ENCODE results near the gene ZNF829.

Gene ZNF829

DNA sequence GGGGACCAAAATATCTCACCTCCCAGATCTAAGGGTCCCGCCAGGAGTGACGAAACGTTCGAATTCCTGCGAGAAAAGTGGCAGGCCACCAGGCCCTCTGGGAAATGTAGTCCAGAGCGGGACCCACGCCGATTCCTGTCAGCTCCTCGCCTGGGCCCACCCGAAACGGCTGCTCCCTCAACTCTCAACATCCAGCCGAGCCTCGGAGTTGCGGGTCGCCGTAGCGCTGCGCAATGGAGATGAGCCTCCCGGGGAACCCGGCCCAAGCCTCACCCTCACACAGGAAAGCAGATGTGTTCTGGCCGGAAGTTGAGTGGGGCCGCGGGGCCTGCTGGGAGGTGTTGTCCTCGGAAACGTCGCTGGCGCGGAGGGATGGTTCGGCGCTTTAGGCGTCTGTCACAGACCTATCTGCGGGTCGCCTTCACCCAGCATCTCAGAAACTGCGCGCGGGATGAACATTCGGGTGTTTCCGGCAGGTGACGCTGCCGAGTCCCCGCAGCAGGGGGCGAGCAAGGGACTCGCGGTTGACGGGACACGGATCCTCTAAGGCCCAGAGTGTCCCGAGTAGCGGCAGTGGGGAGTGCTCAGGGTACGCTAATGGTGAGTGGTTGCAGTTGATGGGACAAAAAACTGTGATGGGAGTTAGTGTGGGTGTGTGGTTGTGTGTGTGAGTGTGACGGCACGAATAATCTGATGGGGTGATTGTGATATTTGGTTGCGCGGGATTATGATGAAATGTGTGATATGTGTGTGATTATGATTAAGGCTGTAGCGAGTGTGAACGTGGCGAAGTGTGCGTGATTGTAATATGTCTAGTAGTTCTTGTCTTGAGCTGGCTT lies at the start of gene ZNF829, which contains the start of gene ZNF568:
TSS of gene ZNF829 (minus strand) at position 300 of the 839 bp plus-strand sequence. CDS start 1,124 bp downstream, outside the sequence.
TSS of gene ZNF568 (plus strand) at position 341 of the 839 bp plus-strand sequence. CDS start 6,439 bp downstream, outside the sequence.
- peak; percentile 95 for DNase-seq

DNA sequence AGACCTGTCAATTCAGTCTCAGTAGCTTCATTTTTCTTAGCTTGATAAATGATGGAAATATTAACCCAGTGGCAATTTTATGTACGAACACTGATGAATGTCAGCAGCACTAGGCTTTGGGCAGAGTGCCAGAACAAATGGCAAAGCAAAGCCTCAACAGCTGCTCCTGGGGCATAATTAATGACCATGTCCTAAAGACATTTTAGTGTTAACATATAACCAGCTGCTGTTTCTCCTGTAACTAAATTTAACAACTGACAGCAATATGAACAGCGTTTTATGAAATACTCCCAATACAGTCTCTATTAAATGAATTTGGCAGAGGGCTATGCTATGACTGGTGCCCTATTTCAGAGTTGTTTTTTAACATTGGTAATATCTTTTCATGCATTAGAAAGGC lies 47.2 kb upstream of the ZNF829 start:
- peak; percentile 70 for DNase-seq

DNA sequence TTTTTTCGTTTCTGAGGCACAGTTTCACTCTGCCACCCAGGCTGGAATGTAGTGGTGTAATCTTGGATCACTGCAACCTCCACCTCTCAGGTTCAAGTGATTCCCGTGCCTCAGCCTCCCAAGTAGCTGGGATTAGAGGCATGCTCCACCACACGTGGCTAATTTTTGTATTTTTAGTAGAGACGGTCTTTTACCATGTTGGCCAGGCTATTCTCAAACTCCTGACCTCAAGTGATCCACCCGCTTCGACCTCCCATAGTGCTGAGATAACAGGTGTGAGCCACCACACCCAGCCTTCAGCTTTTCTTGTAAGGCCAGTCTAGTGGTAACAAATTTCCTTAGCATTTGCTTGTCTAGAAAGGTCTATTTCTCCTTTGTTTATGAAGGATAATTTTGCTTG lies 46.3 kb upstream of the ZNF829 start:
- no peak for DNase-seq

DNA sequence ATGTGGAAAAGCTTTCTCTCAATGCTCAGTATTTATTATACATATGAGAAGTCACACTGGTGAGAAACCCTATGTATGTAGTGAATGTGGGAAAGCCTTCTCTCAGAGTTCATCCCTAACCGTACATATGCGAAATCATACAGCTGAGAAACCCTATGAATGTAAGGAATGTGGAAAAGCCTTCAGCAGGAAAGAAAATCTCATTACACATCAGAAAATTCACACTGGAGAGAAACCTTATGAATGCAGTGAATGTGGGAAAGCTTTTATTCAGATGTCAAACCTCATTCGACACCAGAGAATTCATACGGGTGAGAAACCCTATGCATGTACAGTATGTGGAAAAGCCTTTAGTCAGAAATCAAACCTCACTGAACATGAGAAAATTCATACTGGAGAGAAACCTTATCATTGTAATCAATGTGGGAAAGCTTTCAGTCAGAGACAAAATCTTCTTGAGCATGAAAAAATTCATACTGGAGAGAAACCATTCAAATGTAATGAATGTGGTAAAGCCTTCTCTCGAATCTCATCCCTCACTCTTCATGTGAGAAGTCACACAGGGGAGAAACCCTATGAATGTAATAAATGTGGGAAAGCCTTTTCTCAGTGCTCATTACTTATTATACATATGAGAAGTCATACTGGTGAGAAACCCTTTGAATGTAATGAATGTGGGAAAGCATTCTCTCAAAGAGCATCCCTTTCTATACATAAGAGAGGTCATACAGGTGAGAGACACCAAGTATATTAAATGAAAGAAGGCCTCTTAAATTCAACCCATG lies 34.4 kb upstream of the ZNF829 start:
- no peak for DNase-seq

DNA sequence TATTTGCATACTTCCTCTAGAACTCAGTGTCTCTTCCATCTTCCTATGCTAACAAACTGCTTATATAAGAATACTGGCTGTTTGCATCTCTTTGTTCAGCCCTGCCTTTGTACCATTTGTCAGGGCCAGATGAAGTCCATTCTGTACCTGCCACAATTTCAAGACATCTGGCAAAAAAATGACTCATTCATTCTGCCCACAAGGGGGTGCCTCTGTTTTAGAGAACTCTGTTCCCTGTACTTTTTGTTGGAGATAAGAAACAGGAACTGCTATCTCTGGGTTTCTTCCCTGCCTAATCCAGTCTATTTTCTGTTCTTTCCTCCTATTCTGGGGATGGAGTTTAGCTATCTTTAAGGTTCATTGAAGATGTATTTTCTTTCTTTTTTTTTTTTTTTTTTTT lies 23.1 kb upstream of the ZNF829 start:
- DNase-seq = no peak

DNA sequence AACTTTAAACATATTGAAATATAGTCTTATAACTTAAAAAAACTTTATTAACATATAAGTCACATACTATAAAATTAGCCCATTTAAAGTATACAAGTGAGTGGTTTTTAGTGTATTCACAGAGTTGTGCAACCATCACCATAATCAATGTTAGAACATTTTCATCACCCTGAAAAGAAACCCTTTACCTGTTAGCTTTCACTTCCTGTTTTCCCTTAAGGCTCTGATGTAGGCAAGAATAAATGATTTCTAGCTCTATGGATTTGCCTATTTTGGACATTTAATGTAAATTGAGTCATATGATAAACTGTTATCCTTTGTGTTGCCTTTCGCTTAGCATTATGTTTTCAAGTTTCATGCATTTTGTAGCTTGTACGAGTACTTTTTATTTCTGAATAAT lies 15.6 kb upstream of the ZNF829 start:
- no peak for DNase-seq

DNA sequence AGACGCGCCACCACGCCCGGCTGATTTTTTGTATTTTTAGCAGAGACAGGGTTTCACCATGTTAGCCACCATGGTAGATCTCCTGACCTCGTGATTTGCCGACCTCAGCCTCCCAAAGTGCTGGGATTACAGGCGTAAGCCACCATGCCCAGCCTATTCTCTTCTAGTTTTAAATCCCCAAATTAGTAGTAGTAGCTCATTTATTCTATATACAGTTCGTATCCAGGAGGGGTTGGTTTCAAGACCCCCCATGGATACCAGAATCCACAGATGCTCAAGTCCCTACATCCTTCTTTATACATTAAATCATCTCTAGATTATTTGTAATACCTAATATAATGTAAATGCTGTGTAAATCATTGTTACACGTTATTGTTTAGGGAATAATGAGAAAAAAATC lies 2.0 kb upstream of the ZNF829 start:
- no peak for DNase-seq

DNA sequence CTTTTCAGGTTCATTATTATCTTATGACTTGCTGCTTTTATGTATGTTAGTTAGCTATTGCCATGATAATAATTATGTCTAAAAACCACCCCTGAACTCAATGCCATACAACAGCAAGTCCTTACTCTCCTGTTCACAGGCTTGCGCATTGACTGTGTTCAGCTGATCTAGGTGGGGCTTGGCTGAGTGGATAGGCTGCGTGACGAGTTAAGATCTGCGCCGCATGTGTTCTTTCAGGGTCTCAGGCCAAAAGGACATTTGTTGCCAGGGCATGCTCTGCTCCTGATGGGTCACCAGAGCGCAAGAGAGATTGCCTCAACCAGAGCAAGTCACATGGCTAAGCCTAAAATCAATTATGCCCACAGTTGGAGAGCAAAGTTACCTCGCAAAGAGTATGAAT lies 900 bp upstream of the ZNF829 start:
- peak; percentile 38 for DNase-seq

DNA sequence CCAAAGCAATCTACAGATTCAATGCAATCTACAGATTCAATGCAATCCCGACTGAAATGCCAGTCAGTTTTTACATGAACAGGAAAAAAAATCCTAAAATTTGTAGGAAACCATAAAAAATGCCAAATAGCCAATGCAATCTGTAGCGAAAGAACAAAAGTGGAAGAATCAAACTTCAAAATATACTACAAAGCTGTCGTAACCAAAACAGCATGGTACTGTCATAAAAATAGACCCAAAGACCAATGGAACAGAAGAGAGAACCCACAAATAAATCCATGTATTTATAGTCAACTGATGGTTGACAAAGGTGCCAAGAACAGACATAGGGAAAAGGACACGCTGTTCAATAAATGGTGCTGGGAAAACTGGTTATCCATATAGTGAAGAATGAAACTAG lies 17.7 kb downstream of the ZNF829 start:
- no peak for DNase-seq

DNA sequence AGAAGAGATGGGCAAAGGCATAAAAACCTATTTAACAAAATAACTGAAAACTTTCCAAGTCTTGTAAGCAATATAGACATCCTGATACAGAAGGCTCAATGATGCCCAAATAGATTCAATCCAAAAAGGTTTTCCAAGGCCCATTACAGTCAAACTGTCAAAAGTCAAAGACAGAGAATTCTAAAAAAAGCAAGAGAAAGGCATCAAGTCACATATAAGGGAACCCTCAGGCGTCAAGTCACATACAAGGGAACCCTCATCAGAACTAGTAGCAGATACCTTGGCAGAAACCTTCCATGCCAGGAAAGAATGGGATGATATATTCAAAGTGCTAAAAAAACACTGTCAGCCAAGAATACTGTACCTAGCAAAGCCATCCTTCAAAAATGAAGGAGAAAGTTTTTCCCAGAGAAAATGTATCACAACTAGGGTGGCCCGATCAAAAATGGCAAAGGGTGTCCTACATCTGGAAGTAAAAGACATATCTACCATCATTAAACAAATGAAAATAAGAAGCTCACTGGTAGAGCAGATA lies 21.2 kb downstream of the ZNF829 start:
- no peak for DNase-seq

DNA sequence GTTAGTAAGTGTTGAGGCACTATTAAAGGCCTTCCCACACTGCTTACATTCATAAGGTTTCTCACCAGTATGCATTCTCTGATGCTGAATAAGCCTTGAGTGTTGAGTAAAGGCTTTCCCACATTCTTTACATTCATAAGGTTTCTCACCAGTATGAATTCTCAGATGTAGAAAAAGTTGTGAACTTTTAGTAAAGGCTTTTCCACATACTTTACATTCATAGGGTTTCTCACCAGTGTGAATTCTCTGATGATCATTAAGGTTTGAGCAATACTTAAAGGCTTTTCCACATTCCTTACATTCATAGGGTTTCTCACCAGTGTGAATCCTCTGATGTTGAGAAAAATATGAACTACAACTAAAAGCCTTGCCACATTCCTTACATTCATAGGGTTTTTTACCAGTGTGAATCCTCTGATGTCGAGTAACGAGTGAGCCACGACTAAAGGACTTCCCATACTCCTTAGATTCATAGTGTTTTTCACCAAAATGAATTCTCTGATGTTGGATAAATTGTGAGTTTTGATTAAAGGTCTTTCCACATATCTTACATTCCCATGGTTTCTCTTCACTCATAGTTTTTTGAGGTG lies 24.2 kb downstream of the ZNF829 start:
- DNase-seq = no peak

DNA sequence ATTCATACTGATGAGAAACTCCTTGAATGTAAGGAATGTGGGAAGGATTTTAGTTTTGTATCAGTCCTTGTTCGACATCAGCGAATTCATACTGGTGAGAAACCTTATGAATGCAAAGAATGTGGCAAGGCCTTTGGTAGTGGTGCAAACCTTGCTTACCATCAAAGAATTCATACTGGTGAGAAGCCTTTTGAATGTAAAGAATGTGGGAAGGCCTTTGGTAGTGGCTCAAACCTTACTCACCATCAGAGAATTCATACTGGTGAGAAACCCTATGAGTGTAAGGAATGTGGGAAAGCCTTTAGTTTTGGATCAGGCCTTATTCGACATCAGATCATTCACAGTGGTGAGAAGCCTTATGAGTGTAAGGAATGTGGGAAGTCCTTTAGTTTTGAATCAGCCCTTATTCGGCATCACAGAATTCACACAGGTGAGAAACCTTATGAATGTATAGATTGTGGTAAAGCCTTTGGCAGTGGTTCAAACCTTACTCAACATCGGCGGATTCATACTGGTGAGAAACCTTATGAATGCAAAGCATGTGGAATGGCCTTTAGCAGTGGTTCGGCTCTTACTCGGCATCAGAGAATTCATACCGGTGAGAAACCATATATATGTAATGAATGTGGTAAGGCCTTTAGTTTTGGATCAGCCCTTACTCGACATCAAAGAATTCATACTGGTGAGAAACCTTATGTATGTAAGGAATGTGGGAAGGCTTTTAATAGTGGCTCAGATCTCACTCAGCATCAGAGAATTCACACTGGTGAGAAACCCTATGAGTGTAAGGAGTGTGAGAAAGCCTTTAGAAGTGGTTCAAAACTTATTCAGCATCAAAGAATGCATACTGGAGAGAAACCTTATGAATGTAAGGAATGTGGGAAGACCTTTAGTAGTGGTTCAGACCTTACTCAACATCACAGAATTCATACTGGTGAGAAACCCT lies 38.8 kb downstream of the ZNF829 start:
- no peak for DNase-seq

DNA sequence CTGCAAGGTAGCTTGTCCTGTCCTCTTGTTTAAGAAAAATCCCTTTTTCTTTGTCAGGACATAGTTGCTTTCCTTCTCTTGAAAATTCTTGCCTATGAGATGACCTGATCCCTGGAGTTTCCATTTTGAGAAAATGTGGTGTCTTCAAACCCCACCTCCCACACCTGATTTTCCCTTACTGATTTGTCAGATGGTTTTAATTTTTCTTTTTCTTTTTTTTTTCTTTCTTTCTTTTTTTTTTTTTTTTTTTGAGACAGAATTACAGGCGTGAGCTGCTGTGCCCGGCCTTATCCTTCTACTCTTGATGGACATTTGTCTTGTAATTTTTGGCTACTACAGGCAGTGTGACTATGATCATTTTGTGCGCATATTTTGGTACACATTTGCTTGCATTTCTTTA lies 64.2 kb downstream of the ZNF829 start:
- DNase-seq = no peak

DNA sequence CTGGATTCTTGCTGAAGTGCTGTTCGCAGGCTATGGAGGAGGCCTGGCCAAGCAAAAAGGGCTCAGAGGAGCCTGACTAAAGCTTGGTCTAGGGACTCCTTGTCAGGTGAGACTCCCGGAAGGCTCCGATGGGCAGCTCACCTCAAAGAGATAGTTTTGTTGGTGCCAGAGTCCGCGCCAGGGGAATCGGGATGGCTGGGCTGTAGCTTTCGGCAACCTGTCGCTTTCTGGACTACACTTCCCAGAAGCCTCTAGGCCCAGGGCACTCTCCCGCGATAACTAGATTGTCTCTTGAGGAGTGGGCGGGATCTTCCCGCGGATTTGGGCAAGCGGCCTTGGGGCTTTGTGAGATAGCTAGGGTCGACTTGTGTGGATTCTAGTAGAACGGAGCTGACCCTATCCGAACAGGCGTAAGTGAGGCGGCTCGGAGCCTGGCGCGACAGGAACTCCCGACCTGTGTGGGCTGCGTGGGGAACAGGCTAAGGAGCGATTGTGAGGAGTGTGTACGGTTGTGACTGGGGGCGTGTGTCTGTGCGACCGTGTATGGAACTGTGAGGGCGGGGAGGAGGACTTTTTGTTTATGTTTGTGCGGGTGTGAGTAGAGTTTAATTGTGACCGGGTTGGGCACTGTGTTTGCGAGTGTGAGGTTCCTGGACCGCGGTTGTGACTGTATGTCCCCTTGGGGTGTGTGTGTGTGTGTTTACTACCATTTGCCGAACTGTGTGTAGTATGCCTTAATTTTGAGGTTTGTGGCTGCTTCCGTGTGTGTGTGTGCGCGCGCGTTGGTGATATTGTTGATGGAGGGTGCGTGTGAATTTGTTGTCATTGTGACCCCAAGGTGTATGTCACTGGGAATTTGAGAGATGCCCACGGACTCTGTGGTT lies 65.3 kb downstream of the ZNF829 start, which contains the start of gene ZNF345:
TSS of gene ZNF345 (plus strand) at position 318 of the 884 bp plus-strand sequence. CDS start 25,955 bp downstream, outside the sequence.
- DNase-seq = peak; percentile 95

DNA sequence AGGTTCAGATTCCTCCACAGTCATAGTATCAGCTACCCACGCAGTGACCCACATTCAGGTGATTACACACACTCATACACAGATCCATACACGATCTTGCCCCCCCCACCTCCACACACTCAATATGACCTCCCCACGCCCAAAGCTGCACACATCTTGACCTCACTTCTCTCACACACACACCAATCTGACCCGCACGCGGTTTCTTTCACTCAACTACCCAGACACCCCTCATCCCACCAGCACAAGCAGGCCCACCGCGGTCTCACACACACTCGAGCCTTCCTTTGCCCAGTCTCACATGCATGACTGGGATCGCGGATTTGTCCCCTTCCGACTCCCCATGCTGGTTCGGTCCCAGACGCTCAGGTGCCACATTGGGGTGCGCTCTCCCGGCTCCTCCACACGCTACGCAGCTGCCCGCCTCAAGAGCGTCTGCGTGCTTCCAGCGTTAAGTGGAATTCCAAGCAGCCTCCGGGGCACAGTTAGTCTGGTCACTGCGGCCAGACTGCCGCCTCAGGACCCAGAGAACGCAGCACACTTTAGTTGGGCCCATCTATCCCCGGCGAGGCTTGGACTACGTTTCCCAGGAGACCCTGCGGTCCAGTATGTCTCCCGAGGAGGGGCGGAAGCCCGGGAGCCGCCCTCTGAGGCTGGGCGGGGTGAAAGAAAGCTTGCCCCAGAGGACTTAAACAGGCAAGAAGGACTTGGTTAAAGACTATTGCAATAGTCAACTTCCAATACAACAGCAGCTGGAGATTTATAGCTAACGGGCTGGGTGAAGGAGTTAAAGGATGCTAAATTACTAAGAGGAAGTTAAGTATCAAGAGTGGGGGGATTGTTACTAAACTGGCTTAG lies 66.2 kb downstream of the ZNF829 start:
- peak; percentile 95 for DNase-seq

DNA sequence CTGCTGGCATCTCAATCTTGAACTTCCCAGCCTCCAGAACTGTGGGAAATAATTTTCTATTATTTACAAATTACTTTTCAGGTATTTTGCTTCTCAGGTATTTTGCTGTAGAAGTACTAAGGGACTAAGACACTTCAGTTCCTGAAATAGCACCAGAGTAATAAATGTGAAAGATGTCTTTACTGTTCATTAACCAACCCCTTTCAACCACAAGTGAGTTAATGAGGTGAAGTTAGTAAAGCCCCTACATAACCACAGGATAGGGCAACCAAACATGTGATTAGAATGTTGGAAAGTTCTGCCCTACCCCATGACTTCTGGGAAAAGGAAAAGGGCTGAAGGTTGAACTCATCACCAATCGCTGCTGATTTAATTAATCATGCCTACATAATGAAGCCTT lies 68.1 kb downstream of the ZNF829 start:
- DNase-seq = no peak

DNA sequence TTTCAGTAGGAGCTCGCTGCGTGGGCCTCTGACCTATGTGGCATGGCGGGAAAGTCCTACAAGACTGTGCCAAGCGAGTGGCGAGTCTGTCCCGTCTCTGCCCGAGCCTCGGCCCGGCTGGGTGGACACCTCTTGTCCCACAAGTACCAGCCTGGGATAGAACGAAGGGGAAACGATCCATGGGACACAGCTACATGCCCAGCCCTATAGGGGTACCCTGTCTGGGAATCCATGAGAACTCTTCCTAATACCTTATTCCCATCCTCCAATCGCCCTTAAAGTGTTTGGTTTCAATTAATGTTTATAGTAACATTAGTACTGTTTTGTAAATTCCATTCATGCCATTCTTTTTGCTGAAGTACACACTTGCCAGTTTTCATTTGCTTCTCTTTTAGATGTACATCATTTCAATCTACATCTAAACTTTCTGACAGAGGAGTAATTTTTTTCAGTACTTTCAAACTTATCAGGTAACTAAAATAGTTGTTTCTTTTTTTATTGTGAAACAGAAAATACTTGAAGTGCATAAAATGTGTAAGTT lies 77.2 kb downstream of the ZNF829 start:
- no peak for DNase-seq
